Activated T-cell treated with anti-CD3 and anti-CD28 coated beads for 1 hour (primary cell): ENCODE results near the gene ARMC6.
"Not testable (repeated sequence)": the region's sequence is repeated elsewhere in the genome, so short reads cannot be mapped to it uniquely, and the experiment has no call there.

Source experiments
- DNase-seq: peaks from one replicate; pipeline ENCODE4 v3.0.0-alpha.2; 2020; ENCODE audit warnings: low read depth

The ARMC6 gene

GRCh38 chr19:19022380-19022961, 10.9 kb upstream of the ARMC6 start:
- no peak for DNase-seq

- not testable (repeated sequence) for DNase-seq
Measured at GRCh38 chr19:19023376-19023775, 10.0 kb upstream of the ARMC6 start.

- DNase-seq: no peak
Measured at GRCh38 chr19:19025861-19026260, 7.5 kb upstream of the ARMC6 start.

- no peak for DNase-seq
Measured at GRCh38 chr19:19026299-19026971, 7.0 kb upstream of the ARMC6 start.

- DNase-seq: no peak
Measured at GRCh38 chr19:19027228-19027627, 6.2 kb upstream of the ARMC6 start.

- DNase-seq: no peak
Measured at GRCh38 chr19:19028526-19028925, 4.9 kb upstream of the ARMC6 start.

GRCh38 chr19:19031891-19032290, 1.5 kb upstream of the ARMC6 start:
- DNase-seq: no peak

GRCh38 chr19:19032420-19033175, 805 bp upstream of the ARMC6 start:
- peak; percentile 51 for DNase-seq

- DNase-seq: no peak
Measured at GRCh38 chr19:19033176-19033425, 302 bp upstream of the ARMC6 start.

- peak; percentile 38 for DNase-seq
Measured at GRCh38 chr19:19034204-19034624, 811 bp downstream of the ARMC6 start.

GRCh38 chr19:19039901-19040300, 6.5 kb downstream of the ARMC6 start:
- no peak for DNase-seq

GRCh38 chr19:19040417-19040816, 7.0 kb downstream of the ARMC6 start:
- no peak for DNase-seq

GRCh38 chr19:19042732-19043280, 9.4 kb downstream of the ARMC6 start:
- DNase-seq: no peak

- DNase-seq: no peak
Measured at GRCh38 chr19:19043481-19043880, 10.1 kb downstream of the ARMC6 start.

- DNase-seq: no peak
Measured at GRCh38 chr19:19043881-19044280, 10.5 kb downstream of the ARMC6 start.

- DNase-seq: no peak
Measured at GRCh38 chr19:19049406-19049805, 16.0 kb downstream of the ARMC6 start.

GRCh38 chr19:19050104-19050503, 16.7 kb downstream of the ARMC6 start:
- DNase-seq: no peak

GRCh38 chr19:19050731-19051130, 17.3 kb downstream of the ARMC6 start:
- DNase-seq: no peak

GRCh38 chr19:19051478-19052213, 18.2 kb downstream of the ARMC6 start:
- no peak for DNase-seq

- DNase-seq: no peak
Measured at GRCh38 chr19:19052921-19053320, 19.5 kb downstream of the ARMC6 start.

- peak; percentile 65 for DNase-seq
Measured at GRCh38 chr19:19053508-19054314, 20.3 kb downstream of the ARMC6 start.
